DND-41 (cell line): ENCODE data around the gene TTYH3.

Source experiments
- ATAC-seq: fragments of 200-7000 bp; cut with Tn5 transposase; 3 replicates; pipeline ENCODE4 v1.9.1; 2021; ENCODE audit warnings: low read depth; ENCODE audit not compliant: insufficient read depth
- DNase-seq: peaks from one replicate; pipeline ENCODE4 v3.0.0-alpha.2; 2020
- H2AFZ ChIP-seq: 2 replicates; pipeline ENCODE4 v1.6.0; 2012; ENCODE audit warnings: low read depth, low read length
- H3K27ac ChIP-seq: 2 replicates; pipeline ENCODE4 v1.5.1; 2012; ENCODE audit warnings: low read length, inconsistent platforms
- H3K27me3 ChIP-seq: fragments of 200-600 bp; sonication (generic); 2 replicates; pipeline ENCODE4 v1.6.0; 2012; ENCODE audit warnings: low read length, mild to moderate bottlenecking, inconsistent platforms; ENCODE audit not compliant: insufficient read depth, poor library complexity
- H3K36me3 ChIP-seq: 2 replicates; pipeline ENCODE4 v1.5.1; 2012; ENCODE audit warnings: low read length, inconsistent platforms; ENCODE audit not compliant: insufficient read depth
- H3K4me1 ChIP-seq: 2 replicates; pipeline ENCODE4 v1.5.1; 2012; ENCODE audit warnings: mild to moderate bottlenecking, low read length; ENCODE audit not compliant: insufficient read depth
- H3K4me2 ChIP-seq: 2 replicates; pipeline ENCODE4 v1.6.0; 2012; ENCODE audit warnings: mild to moderate bottlenecking, moderate library complexity, low read length, inconsistent platforms; ENCODE audit not compliant: insufficient read depth
- H3K4me3 ChIP-seq, 2 experiments: fragments of 200-600 bp in 1 of 2; shearing (Covaris generic) in 1 of 2; 2 replicates each; pipeline ENCODE4 v1.5.1; 2012 to 2016; ENCODE audit warnings: inconsistent platforms in 2 of 2, low read length in 2 of 2, mild to moderate bottlenecking in 2 of 2, low read depth in 1 of 2, moderate library complexity in 1 of 2
- H3K79me2 ChIP-seq: 2 replicates; pipeline ENCODE4 v1.6.0; 2012; ENCODE audit warnings: low read length, inconsistent platforms; ENCODE audit not compliant: insufficient read depth
- H3K9ac ChIP-seq: 2 replicates; pipeline ENCODE4 v1.6.0; 2012; ENCODE audit warnings: low read depth, mild to moderate bottlenecking, inconsistent platforms, low read length, moderate library complexity
- H3K9me3 ChIP-seq: 2 replicates; pipeline ENCODE4 v1.5.1; 2012; ENCODE audit warnings: low read length, moderate library complexity, mild to moderate bottlenecking, inconsistent platforms; ENCODE audit not compliant: insufficient read depth, severe bottlenecking
- H4K20me1 ChIP-seq: 2 replicates; pipeline ENCODE4 v1.6.0; 2012; ENCODE audit warnings: low read length; ENCODE audit not compliant: insufficient read depth
- EZH2 ChIP-seq: IDR thresholded peaks from 3 replicates; pipeline ENCODE4 v1.6.1; 2012; ENCODE audit warnings: borderline replicate concordance, low read depth, mild to moderate bottlenecking, moderate library complexity, low read length, inconsistent platforms; ENCODE audit not compliant: severe bottlenecking
- TF ChIP-seq, protein P1 (sequence below): IDR thresholded peaks from 2 replicates; pipeline ENCODE4 v1.5.1; 2012; ENCODE audit warnings: borderline replicate concordance, low read length, moderate library complexity, mild to moderate bottlenecking; ENCODE audit not compliant: poor library complexity, severe bottlenecking; ENCODE audit errors: extremely low read depth

Gene TTYH3

DNA sequence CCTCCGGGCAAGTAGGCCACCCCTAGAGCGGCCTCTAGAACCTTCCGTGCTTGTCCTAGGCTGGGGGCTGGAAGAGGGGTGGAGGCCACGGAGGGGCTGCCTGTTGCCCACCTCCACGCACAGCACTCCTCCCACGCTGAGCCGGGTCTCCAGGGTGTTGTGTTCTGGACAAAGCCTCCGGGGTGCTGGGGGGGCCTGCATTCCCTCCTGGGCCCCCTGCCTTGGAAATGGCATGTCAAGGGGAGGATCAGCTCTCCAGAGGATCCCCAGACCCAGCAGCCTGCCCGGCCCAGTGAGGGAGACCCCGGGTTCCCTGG lies 8.1 kb upstream of the TTYH3 start:
- Histone ChIP-seq H3K27ac (no peak overlapping the region), H3K4me2 (no peak overlapping the region), H3K79me2 (no peaks in the 10 kb centered on the region), H3K4me3 (no peak overlapping the region), H3K9ac (no peak overlapping the region), H3K27me3 (no peaks in the 10 kb centered on the region), H4K20me1 (no peaks in the 10 kb centered on the region), H3K36me3 (no peaks in the 10 kb centered on the region), H3K9me3 (no peaks in the 10 kb centered on the region), H3K4me1 (no peaks in the 10 kb centered on the region), H2AFZ (no peak overlapping the region)
- no peak for ATAC-seq
- DNase-seq, result no peak
- TF ChIP-seq, protein P1, sequence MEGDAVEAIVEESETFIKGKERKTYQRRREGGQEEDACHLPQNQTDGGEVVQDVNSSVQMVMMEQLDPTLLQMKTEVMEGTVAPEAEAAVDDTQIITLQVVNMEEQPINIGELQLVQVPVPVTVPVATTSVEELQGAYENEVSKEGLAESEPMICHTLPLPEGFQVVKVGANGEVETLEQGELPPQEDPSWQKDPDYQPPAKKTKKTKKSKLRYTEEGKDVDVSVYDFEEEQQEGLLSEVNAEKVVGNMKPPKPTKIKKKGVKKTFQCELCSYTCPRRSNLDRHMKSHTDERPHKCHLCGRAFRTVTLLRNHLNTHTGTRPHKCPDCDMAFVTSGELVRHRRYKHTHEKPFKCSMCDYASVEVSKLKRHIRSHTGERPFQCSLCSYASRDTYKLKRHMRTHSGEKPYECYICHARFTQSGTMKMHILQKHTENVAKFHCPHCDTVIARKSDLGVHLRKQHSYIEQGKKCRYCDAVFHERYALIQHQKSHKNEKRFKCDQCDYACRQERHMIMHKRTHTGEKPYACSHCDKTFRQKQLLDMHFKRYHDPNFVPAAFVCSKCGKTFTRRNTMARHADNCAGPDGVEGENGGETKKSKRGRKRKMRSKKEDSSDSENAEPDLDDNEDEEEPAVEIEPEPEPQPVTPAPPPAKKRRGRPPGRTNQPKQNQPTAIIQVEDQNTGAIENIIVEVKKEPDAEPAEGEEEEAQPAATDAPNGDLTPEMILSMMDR, result no peak
- TF ChIP-seq EZH2, result no peak

DNA sequence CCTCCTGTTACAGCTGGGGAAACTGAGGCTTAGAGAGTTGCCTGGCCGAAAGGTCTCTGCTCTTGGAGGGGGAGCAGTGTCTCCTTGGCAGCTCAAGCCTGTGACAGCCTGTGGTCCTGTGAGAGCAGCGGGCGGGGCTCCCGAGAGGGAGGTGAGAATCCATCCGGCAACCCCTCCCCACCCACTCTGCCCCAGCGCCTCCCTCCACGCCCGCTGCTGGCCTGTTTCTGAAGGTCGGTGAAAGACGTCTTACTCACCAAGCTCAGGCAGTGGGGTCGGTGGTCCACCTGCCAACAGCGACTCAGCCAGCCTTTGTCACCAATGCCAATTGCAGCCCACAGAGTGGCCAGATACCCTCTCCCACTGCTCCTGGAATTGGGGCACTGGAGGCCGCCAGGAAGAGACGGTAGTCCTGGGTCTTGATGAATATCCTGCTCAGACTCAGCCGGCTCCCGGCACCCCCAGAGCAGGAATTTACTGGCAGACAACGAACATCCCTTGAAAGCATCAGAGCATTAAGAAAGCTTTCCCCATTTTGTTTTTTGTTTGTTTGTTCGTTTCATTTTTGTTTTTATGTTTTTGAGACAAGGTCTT lies 7.4 kb upstream of the TTYH3 start:
- no peaks in the 10 kb centered on the region for H3K4me1 ChIP-seq
- H3K4me2 ChIP-seq, result no peak overlapping the region
- H3K36me3 ChIP-seq, result no peaks in the 10 kb centered on the region
- H3K79me2 ChIP-seq, result no peaks in the 10 kb centered on the region
- H3K9ac ChIP-seq, result no peak overlapping the region
- no peak overlapping the region for H3K4me3 ChIP-seq
- H3K27ac ChIP-seq, result no peak overlapping the region
- H3K9me3 ChIP-seq, result no peaks in the 10 kb centered on the region
- TF ChIP-seq EZH2, result no peak
- TF ChIP-seq, protein P1, result no peak
- no peak for DNase-seq
- no peak overlapping the region for H2AFZ ChIP-seq
- H3K27me3 ChIP-seq, result no peaks in the 10 kb centered on the region
- no peaks in the 10 kb centered on the region for H4K20me1 ChIP-seq
- ATAC-seq, result no peak

DNA sequence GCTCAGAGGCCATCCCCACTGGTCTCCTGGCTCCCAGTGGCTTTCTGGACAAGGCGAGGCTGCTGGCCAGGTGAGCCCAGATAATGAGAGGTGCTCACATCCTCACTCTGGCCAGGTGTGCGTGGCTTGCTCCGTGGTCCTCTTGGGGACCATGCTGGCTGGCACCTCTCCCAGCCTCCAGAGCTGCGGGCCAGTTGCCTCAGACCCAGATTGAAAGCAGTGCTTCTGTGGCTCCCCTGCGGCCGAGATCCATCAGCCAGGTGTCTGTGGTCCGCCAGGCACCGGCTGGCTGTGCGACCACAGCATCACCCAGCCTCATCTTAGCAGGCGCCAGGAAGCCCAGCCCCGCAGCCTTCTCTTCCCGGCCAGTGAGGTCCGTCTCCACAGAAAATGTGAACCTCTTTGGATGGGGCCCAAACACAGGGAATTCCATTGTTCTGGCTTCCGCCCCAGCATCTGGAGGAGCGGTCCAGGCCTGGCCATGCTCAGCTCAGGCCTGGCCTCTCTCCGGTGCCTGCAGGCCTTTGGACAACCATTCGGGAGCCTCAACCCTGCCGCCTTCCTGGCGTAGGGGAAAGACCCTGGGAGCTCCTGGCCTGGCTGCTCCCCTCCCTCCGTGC lies 5.2 kb upstream of the TTYH3 start:
- Histone ChIP-seq H3K9ac (no peak overlapping the region), H3K4me3 (no peak overlapping the region), H3K27ac (no peak overlapping the region), H3K9me3 (no peaks in the 10 kb centered on the region), H2AFZ (no peak overlapping the region), H3K79me2 (0 out of 2 replicates have a peak, but pooled peaks cover 3% of the 10 kb centered on the region), H3K4me1 (peaks cover 6% of the 10 kb centered on the region), H3K4me2 (no peak overlapping the region), H4K20me1 (no peaks in the 10 kb centered on the region), H3K27me3 (no peaks in the 10 kb centered on the region), H3K36me3 (no peaks in the 10 kb centered on the region)
- TF ChIP-seq EZH2, result no peak
- TF ChIP-seq, protein P1, result no peak
- DNase-seq (no peak), ATAC-seq (no peak)
